OCI-LY7 (cell line): ENCODE data around the gene MYO9A. TPM values are rescaled to one million over a fixed set of nuclear protein-coding genes. Genes with fewer than 3 reads are reported as not detected.

Experiments
- BruUV-seq: library from RNA; stranded (reverse); fragments of 400-500 nt; replicated peaks from 2 replicates; lab custom pipeline; 2021; lab: Mats Ljungman, UMichigan
- CTCF ChIA-PET: fragments of 300-600 bp; sonication (Branson Sonifier 250); formaldehyde crosslinking; loops from one replicate; lab custom pipeline; 2022; ENCODE audit warnings: antibody characterized with exemption; ENCODE audit not compliant: unreplicated experiment; lab: Charles Lee
- POLR2A ChIA-PET: fragments of 300-600 bp; sonication (Branson Sonifier 250); formaldehyde crosslinking; loops from one replicate; lab custom pipeline; 2022; ENCODE audit warnings: antibody characterized with exemption; lab: Charles Lee
- DNase-seq: peaks from one replicate; pipeline ENCODE4 v3.0.0-alpha.2; 2015; ENCODE audit warnings: low spot score
- H2AFZ ChIP-seq: fragments of 200-600 bp; sonication (generic), shearing (Covaris generic); 2 replicates; pipeline ENCODE4 v1.6.1; 2014; ENCODE audit warnings: mild to moderate bottlenecking, antibody characterized with exemption, low read length, moderate library complexity
- H3K27ac ChIP-seq: fragments of 200-600 bp; sonication (generic); 2 replicates; pipeline ENCODE4 v1.5.1; 2014; ENCODE audit warnings: mixed run types, low read depth, mild to moderate bottlenecking, moderate library complexity, low read length, inconsistent platforms; ENCODE audit not compliant: poor library complexity, severe bottlenecking
- H3K36me3 ChIP-seq: fragments of 200-600 bp; sonication (generic); 2 replicates; pipeline ENCODE4 v1.6.1; 2014; ENCODE audit warnings: mild to moderate bottlenecking, antibody characterized with exemption, low read length, moderate library complexity, mixed read lengths; ENCODE audit not compliant: insufficient read depth
- H3K4me1 ChIP-seq: fragments of 200-600 bp; sonication (generic); 2 replicates; pipeline ENCODE4 v1.5.1; 2014; ENCODE audit warnings: mild to moderate bottlenecking, low read length; ENCODE audit not compliant: insufficient read depth, poor library complexity, severe bottlenecking
- H3K4me2 ChIP-seq: fragments of 200-600 bp; sonication (generic); 2 replicates; pipeline ENCODE4 v1.6.1; 2014; ENCODE audit warnings: mild to moderate bottlenecking, low read length
- H3K4me3 ChIP-seq: fragments of 200-600 bp; sonication (generic); 2 replicates; pipeline ENCODE4 v1.5.1; 2014; ENCODE audit warnings: mild to moderate bottlenecking, low read depth, low read length; ENCODE audit not compliant: poor library complexity, severe bottlenecking
- H3K79me2 ChIP-seq: fragments of 200-600 bp; sonication (generic); 2 replicates; pipeline ENCODE4 v1.6.1; 2016; ENCODE audit warnings: low read depth, mild to moderate bottlenecking, low read length, moderate library complexity, mixed read lengths; ENCODE audit not compliant: insufficient read depth
- H3K9me2 ChIP-seq: fragments of 200-600 bp; sonication (generic); 2 replicates; pipeline ENCODE4 v1.6.1; 2016; ENCODE audit warnings: mild to moderate bottlenecking, low read length, mixed read lengths; ENCODE audit not compliant: insufficient read depth
- H3K9me3 ChIP-seq: fragments of 200-600 bp; sonication (generic); 2 replicates; pipeline ENCODE4 v1.6.1; 2014; ENCODE audit warnings: mild to moderate bottlenecking, mixed run types, low read length, mixed read lengths
- H4K20me1 ChIP-seq: fragments of 200-600 bp; sonication (generic); 2 replicates; pipeline ENCODE4 v1.6.1; 2014; ENCODE audit warnings: mild to moderate bottlenecking, antibody characterized with exemption, low read length, moderate library complexity, mixed read lengths; ENCODE audit not compliant: insufficient read depth
- CTCF ChIP-seq: fragments of 200-600 bp; sonication (generic); conservative IDR thresholded peaks from 2 replicates; pipeline ENCODE4 v1.5.1; 2014; ENCODE audit warnings: mild to moderate bottlenecking, antibody characterized with exemption, low read length, moderate library complexity, mixed read lengths
- EZH2phosphoT487 ChIP-seq: fragments of 200-600 bp; sonication (generic); IDR thresholded peaks from 2 replicates; pipeline ENCODE4 v1.6.1; 2018; ENCODE audit warnings: low read depth, borderline replicate concordance, mild to moderate bottlenecking, mixed run types, antibody characterized with exemption, low read length, moderate library complexity, mixed read lengths
- intact Hi-C: fragments of 100-400 bp; cut with micrococcal nuclease; formaldehyde crosslinking; loops from one replicate; pipeline ENCODE4 v1.10.0; 2022; ENCODE audit not compliant: unreplicated experiment
- total RNA-seq, 2 experiments: library from RNA; depleted of rRNA in 1 of 2; stranded (reverse); fragments of >200 nt in 1 of 2; shearing (Covaris generic) in 1 of 2; gene quantifications; 2 replicates each; pipeline ENCODE4 v1.2.3, GENCODE V29; 2014 to 2022

MYO9A gene
- total RNA-seq, 2 experiments from 2014 or later = 26.4 to 125 TPM

- H3K4me2 ChIP-seq = no peak overlapping the region
- POLR2A ChIA-PET = interaction anchor here (0.6 to 1.0 kb wide), 9 partner anchors 9 to 106 kb away, joined by 3 to 5 read pairs (median 3); no protein-coding TSS in a partner anchor
- H4K20me1 ChIP-seq = no peaks in the 10 kb centered on the region
- intact Hi-C loops = no loop called here
- no peak overlapping the region for H3K4me3 ChIP-seq
- H2AFZ ChIP-seq = no peak overlapping the region
- BruUV-seq = no TSS peak
- H3K9me2 ChIP-seq = no peaks in the 10 kb centered on the region
- peaks cover 7% of the 10 kb centered on the region for H3K4me1 ChIP-seq
- TF ChIP-seq CTCF (no peak), EZH2phosphoT487 (no peak)
- H3K9me3 ChIP-seq = no peaks in the 10 kb centered on the region
- H3K36me3 ChIP-seq = no peaks in the 10 kb centered on the region
- H3K79me2 ChIP-seq = no peaks in the 10 kb centered on the region
- CTCF ChIA-PET = no interaction called here
- DNase-seq = no peak
- H3K27ac ChIP-seq = no peak overlapping the region
Measured at GRCh38 chr15:72127724-72128322, 9.9 kb upstream of the MYO9A start.

- intact Hi-C loops = no loop called here
- CTCF ChIA-PET = no interaction called here
Measured at GRCh38 chr15:72124218-72124617, 6.3 kb upstream of the MYO9A start.

More at GRCh38 chr15:72124218-72124617, 6.3 kb upstream of the MYO9A start:
- Histone ChIP-seq H3K79me2 (no peaks in the 10 kb centered on the region), H2AFZ (no peak overlapping the region), H3K27ac (no peak overlapping the region), H3K4me2 (no peak overlapping the region), H3K9me3 (no peaks in the 10 kb centered on the region), H3K36me3 (no peaks in the 10 kb centered on the region), H3K4me3 (no peak overlapping the region), H3K4me1 (peaks cover 3% of the 10 kb centered on the region), H4K20me1 (no peaks in the 10 kb centered on the region), H3K9me2 (no peaks in the 10 kb centered on the region)
- TF ChIP-seq EZH2phosphoT487 (no peak), CTCF (no peak)
- POLR2A ChIA-PET = interaction anchor here (0.6 to 0.9 kb wide), 3 partner anchors 22 to 74 kb away, joined by 3 to 5 read pairs (median 3); no protein-coding TSS in a partner anchor
- DNase-seq = no peak
- BruUV-seq = no TSS peak
